Keratinocyte (primary cell): Measurements from ENCODE around the gene C1QL2.

Source experiments
- EZH2 ChIP-seq: IDR thresholded peaks from one replicate; pipeline ENCODE4 v1.6.1; 2012; ENCODE audit warnings: inconsistent platforms, mild to moderate bottlenecking, low read length, moderate library complexity
- TF ChIP-seq, protein P1 (sequence below), 3 experiments: IDR thresholded peaks in 1 of 3; conservative IDR thresholded peaks in 1 of 3; optimal IDR thresholded peaks in 1 of 3; 2 replicates in 2 of 3; 3 replicates in 1 of 3; pipeline versions ENCODE3 to v1.5.1; 2011; ENCODE audit warnings: low read length in 3 of 3, mild to moderate bottlenecking in 3 of 3, moderate library complexity in 2 of 3, control low read depth in 1 of 3, inconsistent platforms in 1 of 3; ENCODE audit not compliant: insufficient read depth in 2 of 3; ENCODE audit errors: extremely low read depth in 1 of 3

DNA sequence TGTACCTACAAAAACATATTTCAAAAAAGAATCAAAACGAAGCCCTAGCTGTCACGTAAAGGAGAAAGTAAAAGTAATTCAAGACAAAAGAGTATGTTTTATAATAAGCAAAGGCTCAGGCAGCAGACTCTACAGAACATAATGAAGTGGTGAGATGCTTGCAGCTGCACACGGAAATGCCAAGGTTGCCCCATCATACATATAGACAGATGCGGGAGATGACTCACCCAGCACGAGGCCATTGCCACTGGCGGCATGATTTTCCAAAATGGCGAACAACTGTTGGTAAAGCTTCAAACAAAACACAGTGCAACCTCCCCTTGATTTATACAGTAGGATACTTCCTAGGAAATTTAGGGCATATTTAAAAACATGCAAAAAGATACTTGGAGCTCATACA is 26.0 kb upstream of the C1QL2 start:
- TF ChIP-seq, protein P1, sequence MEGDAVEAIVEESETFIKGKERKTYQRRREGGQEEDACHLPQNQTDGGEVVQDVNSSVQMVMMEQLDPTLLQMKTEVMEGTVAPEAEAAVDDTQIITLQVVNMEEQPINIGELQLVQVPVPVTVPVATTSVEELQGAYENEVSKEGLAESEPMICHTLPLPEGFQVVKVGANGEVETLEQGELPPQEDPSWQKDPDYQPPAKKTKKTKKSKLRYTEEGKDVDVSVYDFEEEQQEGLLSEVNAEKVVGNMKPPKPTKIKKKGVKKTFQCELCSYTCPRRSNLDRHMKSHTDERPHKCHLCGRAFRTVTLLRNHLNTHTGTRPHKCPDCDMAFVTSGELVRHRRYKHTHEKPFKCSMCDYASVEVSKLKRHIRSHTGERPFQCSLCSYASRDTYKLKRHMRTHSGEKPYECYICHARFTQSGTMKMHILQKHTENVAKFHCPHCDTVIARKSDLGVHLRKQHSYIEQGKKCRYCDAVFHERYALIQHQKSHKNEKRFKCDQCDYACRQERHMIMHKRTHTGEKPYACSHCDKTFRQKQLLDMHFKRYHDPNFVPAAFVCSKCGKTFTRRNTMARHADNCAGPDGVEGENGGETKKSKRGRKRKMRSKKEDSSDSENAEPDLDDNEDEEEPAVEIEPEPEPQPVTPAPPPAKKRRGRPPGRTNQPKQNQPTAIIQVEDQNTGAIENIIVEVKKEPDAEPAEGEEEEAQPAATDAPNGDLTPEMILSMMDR (optimal IDR thresholded peaks at IDR 0.05 in 1 of 3, IDR thresholded peaks at IDR 0.05 in 1 of 3, conservative IDR thresholded peaks at IDR 0.05 in 1 of 3; ENCODE audit: extremely low read depth in 1 of 3, insufficient read depth in 2 of 3, low read length in 3 of 3): no peak
- no peak for TF ChIP-seq EZH2
